Sciatic nerve (tissue), 1 donor: ENCODE results near the gene VPS16. TPM values are rescaled to one million over a fixed set of nuclear protein-coding genes. Genes with fewer than 3 reads are reported as not detected.

Experiments used
- total RNA-seq: library from RNA; stranded (reverse); fragmentation: NEBNext Ultra II Directional; extraction: Animal tissue kit (Norgen Biotek cat#: 25700); gene quantifications from one replicate; pipeline ENCODE4 v1.2.1, GENCODE V29; 2021
- donor health status: DM: no; HTN: no; CAD: no.

Gene VPS16
- total RNA-seq, 1 donor from 2014 or later, result 40.0 TPM

Other genes with a start within 250 kb of the VPS16 start
- 97.4 TPM for gene NOP56, start 188.1 kb upstream of the VPS16 start, total RNA-seq
- gene IDH3B, start 176.5 kb upstream of the VPS16 start, total RNA-seq, result 67.0 TPM
- gene EBF4, start 148.0 kb upstream of the VPS16 start, total RNA-seq, result 15.3 TPM
- gene CPXM1, start 40.1 kb upstream of the VPS16 start, total RNA-seq, result 5.9 TPM
- gene C20orf141, start 25.8 kb upstream of the VPS16 start, total RNA-seq, result not detected
- gene TMEM239, start 24.4 kb upstream of the VPS16 start, total RNA-seq, result not detected
- gene PCED1A, start 90 bp upstream of the VPS16 start, total RNA-seq, result 40.4 TPM
- gene PTPRA, start 32.7 kb downstream of the VPS16 start, total RNA-seq, result 81.7 TPM
- gene GNRH2, start 202.9 kb downstream of the VPS16 start, total RNA-seq, result not detected
- 29.6 TPM for gene MRPS26, start 205.3 kb downstream of the VPS16 start, total RNA-seq
- gene OXT, start 230.9 kb downstream of the VPS16 start, total RNA-seq, result not detected
- gene AVP, start 244.0 kb downstream of the VPS16 start, total RNA-seq, result not detected